GM21526 (cell line): ENCODE results near the gene PHACTR3.

Experiments used
- ATAC-seq: cut with Tn5 transposase; IDR thresholded peaks from one replicate; pipeline ENCODE4 v1.9.1; 2021; ENCODE audit warnings: moderate library complexity; ENCODE audit not compliant: unreplicated experiment, low FRiP score

PHACTR3 gene

GRCh38 chr20:59821201-59821600, 216.9 kb downstream of the PHACTR3 start:
- no peak for ATAC-seq

GRCh38 chr20:59821788-59822187, 217.4 kb downstream of the PHACTR3 start:
- no peak for ATAC-seq

DNA sequence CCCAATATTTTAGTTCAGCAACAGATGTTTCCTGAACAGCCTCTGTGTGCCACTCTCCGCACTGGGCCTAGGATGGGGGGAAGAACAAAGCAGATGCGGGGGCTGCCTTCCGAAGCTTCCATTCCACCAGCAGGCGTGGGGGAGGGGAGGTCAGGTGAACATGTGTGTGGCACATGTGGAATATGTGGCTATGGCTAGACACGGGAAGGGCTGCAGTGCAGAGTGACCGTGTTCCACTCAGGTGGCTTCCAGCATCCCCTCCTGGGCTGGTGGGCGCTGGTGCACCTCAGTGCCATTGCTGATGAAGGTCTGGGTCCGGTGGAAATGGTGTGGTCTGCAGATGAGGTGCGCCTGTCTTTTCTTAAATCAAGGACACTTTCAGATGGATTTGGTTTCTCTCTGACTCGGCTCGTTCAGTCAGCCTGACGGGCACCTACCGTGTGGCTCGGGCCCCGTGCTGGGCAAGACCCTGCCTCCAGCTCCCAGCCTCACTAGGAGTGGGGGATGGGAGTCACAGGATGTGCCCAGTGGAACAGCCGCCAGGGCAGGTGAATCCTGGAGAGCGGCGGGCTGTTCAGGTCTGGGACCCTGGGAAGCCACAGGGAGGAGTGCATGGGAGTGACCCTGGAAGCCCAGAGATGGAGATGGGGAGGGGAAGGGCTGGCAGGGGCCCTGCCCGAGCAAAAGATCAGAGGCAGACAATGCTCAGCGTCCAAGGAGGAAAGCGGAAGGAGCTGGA, 218.1 kb downstream of the PHACTR3 start:
- ATAC-seq = no peak

DNA sequence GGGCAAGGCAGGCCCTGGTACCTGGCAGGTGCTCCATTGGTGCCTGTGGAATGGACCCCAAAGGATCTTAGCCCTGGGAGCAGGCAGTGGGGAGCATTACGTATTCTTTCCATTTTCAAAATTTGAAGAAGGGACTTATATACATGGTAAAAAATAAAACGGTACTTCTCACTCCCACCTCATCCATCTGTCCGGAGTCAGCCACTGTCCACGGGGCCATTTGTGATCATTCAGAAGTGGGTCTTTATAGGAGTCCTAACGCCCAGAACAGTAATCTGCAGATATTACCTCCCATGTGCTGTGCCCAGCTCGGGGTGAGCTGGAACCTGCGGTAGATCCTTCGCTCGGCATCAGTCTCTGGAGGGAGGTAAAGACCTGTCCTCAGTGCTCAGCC, 218.7 kb downstream of the PHACTR3 start:
- no peak for ATAC-seq

- ATAC-seq = no peak
Observed at GRCh38 chr20:59823491-59824259, 219.3 kb downstream of the PHACTR3 start.

- no peak for ATAC-seq
Observed at GRCh38 chr20:59824711-59825562, 220.6 kb downstream of the PHACTR3 start.

- ATAC-seq = no peak
Observed at GRCh38 chr20:59825563-59825920, 221.2 kb downstream of the PHACTR3 start.

DNA sequence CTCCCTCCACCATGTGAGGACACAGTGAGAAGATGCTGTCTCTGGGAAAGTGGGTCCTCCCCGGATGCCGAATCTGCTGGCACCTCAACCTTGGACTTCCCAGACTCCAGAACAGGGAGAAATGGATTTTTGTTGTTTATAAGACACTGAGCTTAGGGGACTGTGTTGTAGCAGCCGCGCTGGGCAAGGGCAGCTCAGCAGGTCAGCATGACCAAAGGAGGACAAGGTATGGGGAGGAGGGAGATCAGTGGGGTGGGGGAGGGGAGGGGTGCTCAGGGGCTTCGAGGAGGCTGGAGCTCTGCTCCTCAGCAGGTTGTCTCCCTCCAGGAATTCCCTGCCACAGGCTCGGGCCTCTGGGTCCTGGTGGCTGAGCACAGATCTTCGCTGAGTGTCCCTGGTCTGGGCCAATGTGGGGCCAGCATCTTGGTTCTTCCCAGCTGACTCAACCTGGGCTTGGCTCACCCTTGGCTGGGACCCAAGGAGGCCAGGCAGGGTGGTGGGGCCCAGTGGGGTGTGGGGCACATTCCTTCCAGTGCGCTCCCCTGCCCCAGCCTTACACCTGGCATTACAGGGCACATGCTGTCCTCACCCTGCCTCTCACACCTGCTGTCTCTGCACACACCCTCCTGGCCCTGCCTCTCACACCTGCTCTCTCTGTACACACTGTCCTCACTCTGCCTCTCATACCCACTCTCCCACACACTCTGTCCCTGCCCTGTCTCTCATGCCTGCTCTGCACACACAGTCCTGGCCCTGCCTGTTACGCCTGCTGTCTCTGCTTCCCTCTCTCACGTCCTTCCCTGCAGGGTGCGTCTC, 221.8 kb downstream of the PHACTR3 start:
- ATAC-seq = no peak

- ATAC-seq = no peak
Observed at GRCh38 chr20:59827138-59828056, 223.1 kb downstream of the PHACTR3 start.

- ATAC-seq = no peak
Observed at GRCh38 chr20:59828125-59829053, 224.0 kb downstream of the PHACTR3 start.

GRCh38 chr20:59829054-59829785, 224.9 kb downstream of the PHACTR3 start:
- ATAC-seq = no peak

- ATAC-seq = no peak
Observed at GRCh38 chr20:59829786-59830664, 225.7 kb downstream of the PHACTR3 start.

DNA sequence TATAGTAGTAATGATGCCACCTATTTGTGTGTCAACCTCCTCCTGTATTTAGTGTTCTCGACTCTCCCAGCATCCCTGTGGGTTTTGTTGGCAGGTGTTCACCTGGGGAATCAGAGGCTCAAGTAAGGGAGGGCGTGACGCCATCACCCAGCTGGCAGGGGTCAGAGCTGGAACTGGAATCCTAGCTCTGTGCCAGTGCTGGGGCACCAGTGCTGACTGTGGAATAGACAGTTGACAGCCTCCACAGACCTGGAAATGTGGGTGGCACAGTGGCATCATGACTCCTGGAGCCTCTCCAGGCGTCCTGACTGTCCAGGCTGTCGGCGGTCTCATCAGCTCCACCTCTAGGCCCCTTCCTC, 226.3 kb downstream of the PHACTR3 start:
- ATAC-seq = no peak

GRCh38 chr20:59831024-59831915, 226.9 kb downstream of the PHACTR3 start:
- no peak for ATAC-seq

DNA sequence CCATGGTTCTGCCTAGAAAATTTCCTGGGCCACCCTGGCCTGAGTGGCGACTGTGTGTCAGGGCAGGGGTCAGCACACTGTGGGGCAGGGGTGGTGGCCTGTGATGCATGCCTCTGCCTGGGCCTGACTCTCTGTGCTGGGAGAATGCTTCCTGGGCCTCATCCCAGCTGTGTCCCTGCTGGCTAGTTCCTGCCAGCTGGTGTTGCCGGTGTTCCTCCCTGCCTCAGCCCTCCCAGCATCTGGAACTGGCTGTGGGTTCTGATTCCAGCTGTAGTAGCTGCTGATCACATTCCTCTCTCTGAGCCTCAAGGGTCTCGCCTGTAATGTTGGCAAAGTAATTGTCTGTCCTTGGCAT, 227.6 kb downstream of the PHACTR3 start:
- ATAC-seq = no peak
